Stomach smooth muscle (tissue), 2 donors: Measurements from ENCODE around the gene DOCK10.

Source experiments
- H3K27ac ChIP-seq: one replicate; pipeline ENCODE4 v1.7.0; 2013; ENCODE audit warnings: mild to moderate bottlenecking, low read length, inconsistent platforms
- H3K27me3 ChIP-seq, 2 donors: one replicate each; pipeline ENCODE4 v1.7.0; 2013; ENCODE audit warnings: low read length in 2 of 2; ENCODE audit not compliant: insufficient read depth in 2 of 2, control insufficient read depth in 1 of 2
- H3K36me3 ChIP-seq, 2 donors: one replicate each; pipeline ENCODE4 v1.7.0; 2013; ENCODE audit warnings: low read length in 2 of 2; ENCODE audit not compliant: control insufficient read depth in 2 of 2, insufficient read depth in 2 of 2
- H3K4me1 ChIP-seq: one replicate; pipeline ENCODE4 v1.7.0; 2013; ENCODE audit warnings: low read length; ENCODE audit not compliant: control insufficient read depth, insufficient read depth
- H3K4me3 ChIP-seq, 2 donors: one replicate each; pipeline ENCODE4 v1.7.0; 2013; ENCODE audit warnings: low read length in 2 of 2
- H3K9ac ChIP-seq, 2 donors: one replicate each; pipeline ENCODE4 v1.7.0; 2013; ENCODE audit warnings: low read length in 2 of 2, mild to moderate bottlenecking in 1 of 2
- H3K9me3 ChIP-seq, 2 donors: one replicate each; pipeline ENCODE4 v1.7.0; 2013; ENCODE audit warnings: low read length in 2 of 2; ENCODE audit not compliant: control insufficient read depth in 2 of 2
- donor health status: healthy.
- donor health status: Pancreatic carcinoma.

Gene DOCK10

GRCh38 chr2:224882291-224883171 lies 159.7 kb downstream of the DOCK10 start:
- no peaks in the 10 kb centered on the region for H3K4me1 ChIP-seq
- no peaks in the 10 kb centered on the region for H3K9me3 ChIP-seq
- H3K27ac ChIP-seq, result no peak overlapping the region
- H3K4me3 ChIP-seq, result no peak overlapping the region
- H3K27me3 ChIP-seq, result no peaks in the 10 kb centered on the region
- no peaks in the 10 kb centered on the region for H3K36me3 ChIP-seq
- no peak overlapping the region for H3K9ac ChIP-seq

GRCh38 chr2:224881846-224882245 lies 160.4 kb downstream of the DOCK10 start:
- H3K4me3 ChIP-seq, result no peak overlapping the region
- no peak overlapping the region for H3K27ac ChIP-seq
- no peaks in the 10 kb centered on the region for H3K4me1 ChIP-seq
- H3K9me3 ChIP-seq, result no peaks in the 10 kb centered on the region
- no peak overlapping the region for H3K9ac ChIP-seq
- no peaks in the 10 kb centered on the region for H3K27me3 ChIP-seq
- no peaks in the 10 kb centered on the region for H3K36me3 ChIP-seq

- Histone ChIP-seq H3K36me3 (no peaks in the 10 kb centered on the region), H3K4me3 (no peak overlapping the region), H3K4me1 (no peaks in the 10 kb centered on the region), H3K27me3 (no peaks in the 10 kb centered on the region), H3K9me3 (no peaks in the 10 kb centered on the region), H3K27ac (no peak overlapping the region), H3K9ac (no peak overlapping the region)
Observed at GRCh38 chr2:224876522-224876921, 165.7 kb downstream of the DOCK10 start.

- H3K4me3 ChIP-seq, result no peak overlapping the region
- no peaks in the 10 kb centered on the region for H3K4me1 ChIP-seq
- no peak overlapping the region for H3K9ac ChIP-seq
- no peak overlapping the region for H3K27ac ChIP-seq
- no peaks in the 10 kb centered on the region for H3K36me3 ChIP-seq
- H3K9me3 ChIP-seq, result no peaks in the 10 kb centered on the region
- no peaks in the 10 kb centered on the region for H3K27me3 ChIP-seq
Observed at GRCh38 chr2:224875841-224876240, 166.4 kb downstream of the DOCK10 start.

GRCh38 chr2:224875153-224875552 lies 167.1 kb downstream of the DOCK10 start:
- H3K9ac ChIP-seq, result no peak overlapping the region
- H3K27ac ChIP-seq, result no peak overlapping the region
- no peaks in the 10 kb centered on the region for H3K27me3 ChIP-seq
- H3K4me3 ChIP-seq, result no peak overlapping the region
- no peaks in the 10 kb centered on the region for H3K4me1 ChIP-seq
- H3K36me3 ChIP-seq, result no peaks in the 10 kb centered on the region
- H3K9me3 ChIP-seq, result no peaks in the 10 kb centered on the region

GRCh38 chr2:224871813-224872212 lies 170.5 kb downstream of the DOCK10 start:
- Histone ChIP-seq H3K36me3 (no peaks in the 10 kb centered on the region), H3K27me3 (no peaks in the 10 kb centered on the region)

GRCh38 chr2:224870341-224870740 lies 171.9 kb downstream of the DOCK10 start:
- Histone ChIP-seq H3K9me3 (no peaks in the 10 kb centered on the region), H3K27me3 (no peaks in the 10 kb centered on the region), H3K4me3 (no peak overlapping the region), H3K9ac (no peak overlapping the region), H3K4me1 (no peaks in the 10 kb centered on the region), H3K27ac (no peak overlapping the region), H3K36me3 (no peaks in the 10 kb centered on the region)

More at GRCh38 chr2:224871813-224872212, 170.5 kb downstream of the DOCK10 start:
- Histone ChIP-seq H3K4me1 (no peaks in the 10 kb centered on the region), H3K9ac (no peak overlapping the region), H3K4me3 (no peak overlapping the region), H3K9me3 (no peaks in the 10 kb centered on the region), H3K27ac (no peak overlapping the region)

GRCh38 chr2:224869601-224870233 lies 172.6 kb downstream of the DOCK10 start:
- Histone ChIP-seq H3K9ac (no peak overlapping the region), H3K36me3 (no peaks in the 10 kb centered on the region), H3K4me3 (no peak overlapping the region), H3K27ac (no peak overlapping the region), H3K4me1 (no peaks in the 10 kb centered on the region), H3K27me3 (no peaks in the 10 kb centered on the region), H3K9me3 (no peaks in the 10 kb centered on the region)

- no peaks in the 10 kb centered on the region for H3K4me1 ChIP-seq
- no peak overlapping the region for H3K9ac ChIP-seq
- no peak overlapping the region for H3K27ac ChIP-seq
- no peaks in the 10 kb centered on the region for H3K27me3 ChIP-seq
- no peaks in the 10 kb centered on the region for H3K9me3 ChIP-seq
- no peaks in the 10 kb centered on the region for H3K36me3 ChIP-seq
- H3K4me3 ChIP-seq, result no peak overlapping the region
Observed at GRCh38 chr2:224865016-224865415, 177.3 kb downstream of the DOCK10 start.

- Histone ChIP-seq H3K4me3 (no peak overlapping the region), H3K4me1 (no peaks in the 10 kb centered on the region), H3K27me3 (no peaks in the 10 kb centered on the region), H3K36me3 (no peaks in the 10 kb centered on the region), H3K9me3 (no peaks in the 10 kb centered on the region), H3K27ac (no peak overlapping the region), H3K9ac (no peak overlapping the region)
Observed at GRCh38 chr2:224861266-224861665, 181.0 kb downstream of the DOCK10 start.

GRCh38 chr2:224860786-224861185 lies 181.5 kb downstream of the DOCK10 start:
- Histone ChIP-seq H3K27ac (no peak overlapping the region), H3K9me3 (no peaks in the 10 kb centered on the region), H3K4me1 (no peaks in the 10 kb centered on the region), H3K9ac (no peak overlapping the region), H3K4me3 (no peak overlapping the region), H3K27me3 (no peaks in the 10 kb centered on the region), H3K36me3 (no peaks in the 10 kb centered on the region)
